ENCODE results near the gene PCSK4. TPM values are rescaled to one million over a fixed set of nuclear protein-coding genes. Genes with fewer than 3 reads are reported as not detected.

Gene PCSK4
- total RNA-seq, 1 experiment from 2014 or later = 6.4 TPM

- intact Hi-C loops (cut with micrococcal nuclease; ENCODE audit: unreplicated experiment) = no loop called here
- H3K9me3 ChIP-seq = no peaks in the 10 kb centered on the region
- H3K9me3 Mint-ChIP-seq (ENCODE audit: unreplicated experiment) = no peaks in the 10 kb centered on the region
- TF ChIP-seq CTCF (IDR thresholded peaks at IDR 0.05; ENCODE audit: insufficient read depth in 1 of 2, low read depth in 1 of 2, low read length in 1 of 2, severe bottlenecking in 1 of 2, unreplicated experiment in 1 of 2) = no peak
- H3K4me1 ChIP-seq = no peaks in the 10 kb centered on the region
- no peaks in the 10 kb centered on the region for H3K27me3 ChIP-seq (replicated peaks; ENCODE audit: control insufficient read depth, insufficient read depth, low read length)
- POLR2A ChIA-PET = interaction anchor here (0.6 kb wide), 3 partner anchors 11 to 205 kb away, joined by 3 to 4 read pairs (median 3); no protein-coding TSS in a partner anchor
- CTCF ChIA-PET = interaction anchor here (0.5 kb wide), 1 partner anchor 920 kb away, joined by 3 read pairs; no protein-coding TSS in a partner anchor
- peaks cover 4% of the 10 kb centered on the region for H3K27me3 Mint-ChIP-seq (ENCODE audit: insufficient read depth, unreplicated experiment)
- H3K4me1 Mint-ChIP-seq (ENCODE audit: low read depth, unreplicated experiment) = no peaks in the 10 kb centered on the region
- peaks cover 50% of the 10 kb centered on the region for H3K36me3 Mint-ChIP-seq (ENCODE audit: insufficient read depth, unreplicated experiment)
- no peak overlapping the region for H3K27ac Mint-ChIP-seq (ENCODE audit: unreplicated experiment)
- BruUV-seq (replicated peaks) = no TSS peak
- DNase-seq = no peak
- H3K4me3 ChIP-seq (ENCODE audit: low read depth, low read length) = no peak overlapping the region
- H3K36me3 ChIP-seq (ENCODE audit: control insufficient read depth, insufficient read depth, low read length) = no peaks in the 10 kb centered on the region
- H3K4me3 Mint-ChIP-seq (ENCODE audit: unreplicated experiment) = no peak overlapping the region
These were observed 36.4 kb downstream of the PCSK4 start for GRCh38 chr19:1453525-1454364.

GRCh38 chr19:1452802-1453524, 37.2 kb downstream of the PCSK4 start:
- BruUV-seq (replicated peaks) = no TSS peak
- DNase-seq = no peak
- POLR2A ChIA-PET = interaction anchor here (0.6 kb wide), 1 partner anchor 204 kb away, joined by 3 read pairs; no protein-coding TSS in a partner anchor
- peaks cover 4% of the 10 kb centered on the region for H3K27me3 Mint-ChIP-seq (ENCODE audit: insufficient read depth, unreplicated experiment)
- no peaks in the 10 kb centered on the region for H3K9me3 ChIP-seq
- H3K9me3 Mint-ChIP-seq (ENCODE audit: unreplicated experiment) = no peaks in the 10 kb centered on the region
- H3K4me1 ChIP-seq = no peaks in the 10 kb centered on the region
- no peaks in the 10 kb centered on the region for H3K36me3 ChIP-seq (ENCODE audit: control insufficient read depth, insufficient read depth, low read length)
- intact Hi-C loops (cut with micrococcal nuclease; ENCODE audit: unreplicated experiment) = no loop called here
- CTCF ChIA-PET = no interaction called here
- no peak overlapping the region for H3K27ac Mint-ChIP-seq (ENCODE audit: unreplicated experiment)
- TF ChIP-seq CTCF (IDR thresholded peaks at IDR 0.05; ENCODE audit: insufficient read depth in 1 of 2, low read depth in 1 of 2, low read length in 1 of 2, severe bottlenecking in 1 of 2, unreplicated experiment in 1 of 2) = no peak
- H3K4me3 ChIP-seq (ENCODE audit: low read depth, low read length) = no peak overlapping the region
- H3K4me3 Mint-ChIP-seq (ENCODE audit: unreplicated experiment) = no peak overlapping the region
- H3K27me3 ChIP-seq (replicated peaks; ENCODE audit: control insufficient read depth, insufficient read depth, low read length) = no peaks in the 10 kb centered on the region
- H3K4me1 Mint-ChIP-seq (ENCODE audit: low read depth, unreplicated experiment) = no peaks in the 10 kb centered on the region
- peaks cover 45% of the 10 kb centered on the region for H3K36me3 Mint-ChIP-seq (ENCODE audit: insufficient read depth, unreplicated experiment)

- Mint-ChIP-seq H3K27me3 (ENCODE audit: insufficient read depth, unreplicated experiment) (peaks cover 4% of the 10 kb centered on the region), H3K4me3 (ENCODE audit: unreplicated experiment) (no peak overlapping the region), H3K27ac (ENCODE audit: unreplicated experiment) (no peak overlapping the region), H3K4me1 (ENCODE audit: low read depth, unreplicated experiment) (no peaks in the 10 kb centered on the region), H3K36me3 (ENCODE audit: insufficient read depth, unreplicated experiment) (peaks cover 43% of the 10 kb centered on the region), H3K9me3 (ENCODE audit: unreplicated experiment) (no peaks in the 10 kb centered on the region)
- ChIA-PET POLR2A (no interaction called here), CTCF (no interaction called here)
- DNase-seq = no peak
- TF ChIP-seq CTCF (IDR thresholded peaks at IDR 0.05; ENCODE audit: insufficient read depth in 1 of 2, low read depth in 1 of 2, low read length in 1 of 2, severe bottlenecking in 1 of 2, unreplicated experiment in 1 of 2) = no peak
- no peaks in the 10 kb centered on the region for H3K27me3 ChIP-seq (replicated peaks; ENCODE audit: control insufficient read depth, insufficient read depth, low read length)
- intact Hi-C loops (cut with micrococcal nuclease; ENCODE audit: unreplicated experiment) = no loop called here
- BruUV-seq (replicated peaks) = no TSS peak
- no peak overlapping the region for H3K4me3 ChIP-seq (ENCODE audit: low read depth, low read length)
- H3K9me3 ChIP-seq = no peaks in the 10 kb centered on the region
- H3K36me3 ChIP-seq (ENCODE audit: control insufficient read depth, insufficient read depth, low read length) = no peaks in the 10 kb centered on the region
- no peaks in the 10 kb centered on the region for H3K4me1 ChIP-seq
These were observed 38.0 kb downstream of the PCSK4 start for GRCh38 chr19:1451916-1452801.
